ENCODE data around the gene ANKFN1.

DNA sequence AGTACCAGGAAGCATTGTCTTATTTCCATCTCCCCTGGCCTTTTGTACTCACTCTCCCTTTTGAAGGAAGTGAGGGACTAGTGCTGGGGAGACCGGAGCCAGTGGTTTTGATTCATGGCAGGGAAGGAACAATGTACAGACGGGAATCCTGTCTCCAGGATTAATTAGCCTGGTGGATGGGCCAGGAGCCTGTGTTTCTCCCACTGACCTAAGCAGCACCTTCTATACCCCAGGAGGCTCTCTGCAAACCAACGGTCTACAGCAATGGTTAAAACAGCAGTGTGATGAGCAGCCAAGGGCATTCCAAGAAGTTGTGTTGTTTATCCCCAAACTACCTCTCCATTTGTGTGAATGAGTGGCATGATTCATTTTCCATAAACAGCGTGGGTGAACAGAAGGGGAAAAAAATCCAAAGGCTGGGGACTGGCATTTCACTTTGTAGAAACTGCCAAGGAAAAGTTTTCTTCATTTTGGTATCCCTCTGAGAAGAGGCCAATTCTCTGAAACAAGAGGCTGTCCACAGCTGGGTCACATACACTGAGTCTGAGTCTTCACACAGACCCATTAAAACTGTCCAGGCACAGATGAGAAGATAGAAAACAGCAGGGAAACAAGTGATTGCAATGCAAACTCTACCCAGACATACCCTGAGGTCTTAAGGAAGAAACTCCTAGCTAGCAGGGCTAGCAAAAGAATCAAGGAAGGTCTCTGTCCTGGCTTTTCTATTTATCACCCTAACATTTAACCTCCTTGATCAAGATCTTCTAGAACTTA lies 18.1 kb downstream of the ANKFN1 start:
- TF ChIP-seq, protein P1, sequence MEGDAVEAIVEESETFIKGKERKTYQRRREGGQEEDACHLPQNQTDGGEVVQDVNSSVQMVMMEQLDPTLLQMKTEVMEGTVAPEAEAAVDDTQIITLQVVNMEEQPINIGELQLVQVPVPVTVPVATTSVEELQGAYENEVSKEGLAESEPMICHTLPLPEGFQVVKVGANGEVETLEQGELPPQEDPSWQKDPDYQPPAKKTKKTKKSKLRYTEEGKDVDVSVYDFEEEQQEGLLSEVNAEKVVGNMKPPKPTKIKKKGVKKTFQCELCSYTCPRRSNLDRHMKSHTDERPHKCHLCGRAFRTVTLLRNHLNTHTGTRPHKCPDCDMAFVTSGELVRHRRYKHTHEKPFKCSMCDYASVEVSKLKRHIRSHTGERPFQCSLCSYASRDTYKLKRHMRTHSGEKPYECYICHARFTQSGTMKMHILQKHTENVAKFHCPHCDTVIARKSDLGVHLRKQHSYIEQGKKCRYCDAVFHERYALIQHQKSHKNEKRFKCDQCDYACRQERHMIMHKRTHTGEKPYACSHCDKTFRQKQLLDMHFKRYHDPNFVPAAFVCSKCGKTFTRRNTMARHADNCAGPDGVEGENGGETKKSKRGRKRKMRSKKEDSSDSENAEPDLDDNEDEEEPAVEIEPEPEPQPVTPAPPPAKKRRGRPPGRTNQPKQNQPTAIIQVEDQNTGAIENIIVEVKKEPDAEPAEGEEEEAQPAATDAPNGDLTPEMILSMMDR (conservative IDR thresholded peaks at IDR 0.05 in 1 of 2, IDR thresholded peaks at IDR 0.05 in 1 of 2; ENCODE audit: extremely low read depth in 1 of 2, insufficient read depth in 1 of 2, low read depth in 1 of 2, low read length in 2 of 2) = no peak
- TF ChIP-seq EZH2 (IDR thresholded peaks at IDR 0.05; ENCODE audit: borderline replicate concordance, low read length) = no peak
